NCI-H1105 (cell line): ENCODE measurements around the gene MRPS9.

ENCODE experiments used
- DNase-seq: peaks from one replicate; lab custom pipeline; 2025; lab: John Stamatoyannopoulos, UW

The MRPS9 gene

DNA sequence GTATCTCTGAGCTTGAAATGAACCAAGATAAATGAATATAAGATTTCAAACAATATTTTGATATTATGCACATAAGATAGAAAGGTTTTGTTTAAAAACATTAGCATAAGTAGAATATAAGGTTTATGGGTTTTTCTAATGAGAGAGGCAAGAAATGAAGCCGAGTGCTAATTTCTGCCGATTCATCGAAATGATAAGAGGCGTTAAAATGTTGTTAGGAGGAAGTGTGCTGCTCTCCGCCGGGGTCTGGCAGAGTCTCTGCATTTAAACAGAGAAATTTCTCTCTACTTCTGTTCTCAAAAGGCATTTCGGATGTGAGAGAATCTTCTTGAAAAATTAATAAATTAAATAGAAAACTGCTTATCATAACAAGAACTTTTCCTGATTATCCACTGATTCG is 83.6 kb downstream of the MRPS9 start:
- DNase-seq: no peak

DNA sequence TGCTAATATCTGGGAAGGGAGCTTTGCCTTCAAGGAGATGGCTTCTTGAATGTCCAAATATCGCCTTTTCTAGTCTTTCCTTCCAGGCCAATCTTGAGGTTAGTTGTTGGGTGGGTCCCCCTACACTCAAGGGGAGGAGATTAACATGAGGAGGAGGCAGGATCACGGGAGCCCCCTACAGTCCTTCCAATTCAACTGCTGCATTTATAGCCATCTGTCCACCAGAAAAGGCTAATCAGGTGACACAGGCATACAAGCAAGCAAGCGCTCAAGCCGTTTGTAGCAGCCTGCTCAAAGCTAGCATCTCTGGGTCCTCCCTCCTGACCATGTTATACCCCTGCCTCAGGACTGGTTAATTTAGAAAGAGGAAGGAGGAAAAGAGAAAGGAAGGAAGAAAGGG is 87.6 kb downstream of the MRPS9 start:
- no peak for DNase-seq

- no peak for DNase-seq
Observed at GRCh38 chr2:105125920-105126319, 88.1 kb downstream of the MRPS9 start.

GRCh38 chr2:105126336-105126735 is 88.5 kb downstream of the MRPS9 start:
- DNase-seq: no peak

DNA sequence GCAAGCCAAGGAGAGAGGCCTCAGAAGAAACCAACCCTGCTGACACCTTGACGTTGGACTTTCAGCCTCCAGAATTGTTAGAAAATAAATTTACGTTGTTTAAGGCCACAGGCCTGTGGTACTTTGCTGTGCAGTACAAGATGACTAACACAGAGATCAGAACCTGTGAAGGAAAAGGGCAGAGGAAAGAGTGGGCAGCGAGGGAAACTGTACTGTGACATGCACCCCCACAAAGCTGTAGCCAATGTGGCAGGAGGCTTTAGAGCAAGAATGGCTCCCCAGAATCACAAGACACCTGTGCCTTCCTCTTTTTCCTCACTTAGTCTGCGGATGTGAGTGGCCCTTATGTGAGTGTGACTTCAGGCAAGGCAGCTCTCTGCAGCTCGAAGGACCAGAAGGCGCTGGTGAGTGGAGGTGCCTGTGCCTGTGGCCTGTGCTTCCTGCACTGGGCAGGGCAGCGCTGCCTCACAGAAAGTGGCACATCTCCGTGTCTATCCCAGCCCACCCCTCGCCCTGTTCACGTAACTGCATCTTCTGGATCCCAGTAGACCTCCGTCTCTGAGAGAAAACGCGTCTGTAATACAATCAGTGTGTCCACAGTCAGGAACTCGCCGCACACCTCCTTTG is 89.5 kb downstream of the MRPS9 start:
- no peak for DNase-seq

DNA sequence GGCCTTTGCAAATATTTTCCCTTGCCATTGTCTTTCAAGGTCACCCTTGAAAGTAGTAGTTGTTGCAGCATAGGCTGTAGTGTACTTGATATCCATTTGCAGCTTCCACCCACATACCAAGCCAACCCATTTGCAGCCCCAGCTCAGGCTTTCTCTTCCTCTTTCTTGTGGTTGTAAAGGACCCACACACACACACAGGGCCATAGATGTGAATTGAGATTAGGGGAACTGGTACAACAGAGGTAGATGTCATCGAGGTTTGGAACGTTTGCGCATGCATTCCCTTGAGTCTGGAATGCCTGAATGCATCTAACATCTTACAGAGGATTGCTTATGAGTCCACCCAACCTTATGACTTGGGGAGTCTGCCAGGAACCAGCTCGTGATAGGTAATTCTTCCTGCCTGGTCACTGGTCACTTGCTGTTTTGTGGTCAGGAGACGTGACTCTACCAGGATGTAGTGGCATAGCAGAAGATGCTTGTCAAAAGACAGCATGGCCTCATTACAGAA is 91.9 kb downstream of the MRPS9 start:
- no peak for DNase-seq

DNA sequence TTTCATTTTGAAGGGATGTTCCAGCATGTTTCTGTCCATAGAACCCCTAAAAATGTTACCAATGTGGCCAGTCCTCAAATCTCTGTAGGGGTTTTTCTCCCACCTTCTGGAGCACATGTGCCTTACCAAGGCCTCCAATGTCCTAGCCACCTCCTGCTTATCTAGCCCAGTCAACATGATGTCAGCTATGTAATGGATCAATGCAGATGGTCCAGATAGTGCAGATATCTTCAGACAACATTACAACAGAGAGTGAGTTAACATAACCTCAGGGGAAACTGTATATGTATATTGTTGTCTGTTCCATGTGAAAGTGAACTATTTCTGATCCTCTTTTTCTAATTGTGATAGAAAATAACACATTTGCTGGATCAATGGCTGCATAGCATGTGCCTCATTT is 92.7 kb downstream of the MRPS9 start:
- no peak for DNase-seq

GRCh38 chr2:105134081-105134480 is 96.2 kb downstream of the MRPS9 start:
- DNase-seq: no peak

GRCh38 chr2:105135436-105135835 is 97.6 kb downstream of the MRPS9 start:
- no peak for DNase-seq

- DNase-seq: no peak
Observed at GRCh38 chr2:105136394-105136793, 98.5 kb downstream of the MRPS9 start.

DNA sequence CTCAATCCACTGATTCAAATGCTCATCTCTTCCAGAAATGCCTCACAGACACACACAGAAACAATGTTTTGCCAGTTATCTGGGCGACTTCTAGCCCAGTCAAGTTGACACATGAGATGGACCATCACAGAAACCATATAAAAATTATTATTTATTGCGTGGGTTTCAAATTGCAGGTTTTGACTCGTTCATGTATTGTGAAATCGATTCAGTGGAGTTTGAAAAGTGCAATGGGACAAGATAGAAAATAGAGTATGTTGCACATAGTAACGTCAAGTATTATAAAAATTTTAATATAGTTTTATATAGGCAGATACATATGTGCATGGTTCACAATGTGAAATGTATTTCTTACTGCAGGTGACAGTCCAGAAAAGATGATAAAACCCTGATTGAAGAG is 100.8 kb downstream of the MRPS9 start:
- DNase-seq: no peak

DNA sequence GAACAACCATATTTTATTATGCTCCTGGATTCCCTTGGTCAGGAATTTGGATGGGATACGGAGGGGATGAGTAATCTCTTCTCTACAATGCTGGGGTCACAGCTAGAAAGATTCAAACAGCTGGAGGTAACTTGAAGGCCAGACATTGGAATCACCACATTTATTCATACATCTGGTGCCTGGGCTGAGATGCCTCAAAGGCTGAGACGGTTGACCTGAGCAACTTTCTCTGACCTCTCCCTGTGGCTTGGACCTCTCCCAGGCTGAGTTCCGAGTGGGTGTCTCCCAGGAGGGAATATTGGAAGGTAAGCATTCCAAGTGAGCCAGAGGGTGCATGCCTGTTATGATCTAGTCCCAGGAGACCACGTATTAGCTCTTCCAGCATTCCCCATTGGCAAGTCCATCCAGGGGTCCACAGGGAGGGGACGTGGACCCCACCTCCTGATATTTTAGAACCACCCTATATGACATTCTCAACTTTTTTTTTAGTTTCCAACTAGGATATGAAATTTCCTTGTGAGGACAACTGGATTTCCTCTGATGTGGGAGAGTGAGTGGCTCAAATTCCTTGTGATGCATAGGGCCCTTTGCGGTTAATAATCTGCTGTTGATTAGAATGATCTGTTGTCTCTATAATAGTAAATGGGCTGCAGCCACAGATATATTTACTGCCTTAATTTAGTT is 101.8 kb downstream of the MRPS9 start:
- no peak for DNase-seq

DNA sequence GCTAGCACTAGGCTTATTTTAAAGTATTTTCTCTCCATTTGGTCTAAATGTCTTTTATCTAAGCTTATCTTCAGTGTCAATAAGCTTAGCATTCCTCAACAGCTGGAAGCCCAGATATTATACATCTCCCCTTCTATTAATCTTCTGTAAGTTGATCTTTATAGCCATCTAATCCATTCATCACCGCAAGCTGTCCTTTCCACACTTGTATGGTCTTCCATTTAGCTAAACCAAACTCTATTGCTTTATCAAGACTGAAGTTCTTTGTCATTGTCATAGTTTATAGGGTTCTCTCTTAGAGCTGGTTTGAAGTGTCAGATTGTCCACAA is 102.3 kb downstream of the MRPS9 start:
- no peak for DNase-seq

DNA sequence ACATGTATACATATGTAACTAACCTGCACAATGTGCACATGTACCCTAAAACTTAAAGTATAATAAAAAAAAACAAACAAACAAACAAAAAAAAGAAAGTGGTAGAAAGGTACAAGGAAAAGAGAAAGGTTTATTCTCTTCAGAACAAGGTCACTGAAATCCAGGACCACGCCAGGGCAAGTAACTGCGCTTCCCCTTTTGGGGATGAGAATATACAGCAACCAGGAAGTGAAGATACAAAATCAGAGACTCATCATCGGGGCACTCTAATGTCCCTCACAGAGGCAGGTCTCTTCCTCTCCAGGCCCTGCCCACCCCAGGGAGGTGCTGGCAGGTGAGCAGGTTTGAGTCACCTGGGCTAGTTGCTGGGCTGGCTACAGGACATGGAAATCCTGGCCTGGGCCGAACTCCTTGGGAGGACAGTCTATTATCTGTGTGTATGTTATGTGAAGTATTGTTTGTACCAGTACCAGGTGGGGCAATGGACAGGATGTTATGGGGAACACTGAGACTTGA is 103.3 kb downstream of the MRPS9 start:
- no peak for DNase-seq

GRCh38 chr2:105142239-105142638 is 104.4 kb downstream of the MRPS9 start:
- no peak for DNase-seq

DNA sequence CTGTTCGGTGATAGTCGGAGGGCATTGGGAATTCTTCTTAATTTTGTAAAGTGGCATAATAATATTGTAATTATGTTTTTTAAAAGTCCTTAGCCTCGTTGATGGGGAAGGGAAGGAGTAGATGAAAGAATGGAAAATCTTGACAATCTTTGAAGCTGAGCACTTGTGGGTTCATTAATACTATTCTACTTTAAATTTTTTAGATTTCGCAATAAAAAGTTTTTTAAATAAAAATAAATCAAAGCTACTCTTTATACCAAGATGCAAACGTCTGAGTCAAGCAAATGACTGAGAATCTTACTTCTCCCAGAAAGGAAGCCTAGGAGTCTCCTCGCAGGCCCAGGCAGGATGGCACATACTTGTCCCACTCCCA is 105.2 kb downstream of the MRPS9 start:
- DNase-seq: no peak

DNA sequence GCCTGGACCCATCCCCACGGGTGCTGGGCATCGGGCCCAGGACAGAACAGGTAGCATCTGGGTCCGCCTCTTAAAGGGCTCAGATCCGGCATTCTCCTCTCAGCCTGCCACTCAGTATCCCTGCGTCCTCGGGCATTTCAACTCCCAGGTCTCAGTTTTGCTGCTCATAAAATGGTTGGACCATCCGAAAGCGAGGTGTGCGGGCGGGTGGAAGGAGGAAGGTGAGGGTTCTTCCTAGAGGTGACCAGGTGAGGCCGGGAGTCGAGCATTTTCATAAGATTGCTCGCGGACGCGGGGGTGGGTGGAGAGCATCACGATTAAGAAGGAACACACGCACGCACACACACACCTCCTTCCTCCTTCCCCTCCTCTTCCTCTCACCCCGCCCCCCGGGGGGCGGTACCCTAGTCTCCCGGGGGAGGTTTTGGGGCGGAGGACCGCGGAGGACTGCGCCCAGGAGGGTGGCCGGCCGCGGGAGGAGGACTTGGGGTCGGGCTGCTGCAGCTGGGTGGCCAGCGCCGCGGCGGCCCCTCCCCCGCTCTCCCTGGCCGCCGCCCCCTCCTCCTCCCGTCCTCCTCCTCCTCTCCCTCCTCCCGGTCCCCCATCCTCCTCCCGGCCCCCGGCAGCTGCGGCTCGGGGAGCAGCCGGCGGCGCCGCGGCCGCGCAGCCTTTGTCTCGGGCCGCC is 105.7 kb downstream of the MRPS9 start:
- DNase-seq: peak; percentile 12

GRCh38 chr2:105144152-105144940 is 106.5 kb downstream of the MRPS9 start:
- no peak for DNase-seq

- no peak for DNase-seq
Observed at GRCh38 chr2:105144941-105145300, 107.1 kb downstream of the MRPS9 start.

- DNase-seq: no peak
Observed at GRCh38 chr2:105149272-105149671, 111.4 kb downstream of the MRPS9 start.
